ENCODE measurements around the gene NXPH1.

DNA sequence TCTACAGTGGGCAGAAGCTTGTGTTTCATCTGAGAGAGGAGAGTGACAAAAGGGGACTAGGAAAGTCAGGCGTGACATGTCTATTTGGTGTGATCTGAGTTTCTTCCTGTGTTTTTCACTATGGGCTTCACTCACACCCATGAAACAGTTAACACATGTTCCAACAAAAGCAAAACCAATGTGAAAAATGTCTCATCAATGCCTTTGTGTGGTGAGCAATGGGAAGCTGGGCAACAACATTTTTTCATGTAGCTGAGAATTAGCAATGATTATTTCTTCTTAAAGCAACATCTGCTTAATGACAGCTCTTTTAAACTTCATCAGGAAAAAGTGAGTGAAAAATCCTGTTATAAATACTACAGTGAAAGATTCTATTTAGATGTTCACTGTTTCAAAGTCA is 76.2 kb downstream of the NXPH1 start:
- no peak for TF ChIP-seq CTCF (conservative IDR thresholded peaks at IDR 0.05; ENCODE audit: low read depth, low read length)
- no peak for TF ChIP-seq EZH2 (IDR thresholded peaks at IDR 0.05; ENCODE audit: borderline replicate concordance, low read depth, low read length, poor library complexity, severe bottlenecking)

Data from A673 (cell line).